Spleen (tissue), 7 donors: ENCODE results near the gene GID8.

ENCODE experiments used
- CTCF ChIP-seq, 11 experiments: fragments of 200-600 bp in 7 of 11; fragments of 450-650 bp in 4 of 11; sonication (generic) in 4 of 11; IDR thresholded peaks in 8 of 11; conservative IDR thresholded peaks in 3 of 11; 1 replicate in 7 of 11; 2 replicates in 4 of 11; pipeline versions ENCODE4 v1.4.0 to v1.8.0; 2016 to 2021; ENCODE audit warnings: antibody characterized with exemption in 11 of 11, inconsistent platforms in 4 of 11, mild to moderate bottlenecking in 1 of 11
- POLR2A ChIP-seq, 3 donors: fragments of 450-650 bp; IDR thresholded peaks; one replicate each; pipeline ENCODE4 v1.5.1; 2017; ENCODE audit warnings: antibody characterized with exemption in 3 of 3, mild to moderate bottlenecking in 1 of 3
- POLR2AphosphoS5 ChIP-seq, 3 donors: sonication (generic); formaldehyde crosslinking; IDR thresholded peaks; one replicate each; pipeline ENCODE4 v1.5.1; 2017; ENCODE audit warnings: antibody characterized with exemption in 3 of 3
- donor health status: DM: no; HTN: no; CAD: no; lungs with moderate emphysema.
- donor health status: DM: no; HTN: no; CAD: no.
- donor health status: DM: no; HTN: no; CAD: no.

GRCh38 chr20:62940875-62941274, 2.9 kb downstream of the GID8 start:
- TF ChIP-seq CTCF (IDR thresholded peaks at IDR 0.05 in 8 of 11, conservative IDR thresholded peaks at IDR 0.05 in 3 of 11) (no peak), POLR2AphosphoS5 (IDR thresholded peaks at IDR 0.05) (no peak), POLR2A (IDR thresholded peaks at IDR 0.05) (no peak)
